Measurements from ENCODE around the gene GRPEL1.

GRPEL1 gene

GRCh38 chr4:7042503-7043283, 25.2 kb downstream of the GRPEL1 start (continued):
- no peak for TF ChIP-seq PRDM10 (tag by site-specific recombination; IDR thresholded peaks at IDR 0.05)
- no peak for TF ChIP-seq ZNF433 (tag by site-specific recombination; IDR thresholded peaks at IDR 0.05; ENCODE audit: low read depth)
- no peak for TF ChIP-seq HOXC10 (CRISPR knock-in tag; IDR thresholded peaks at IDR 0.05)
- TF ChIP-seq ZBTB11 (tag by site-specific recombination; conservative IDR thresholded peaks at IDR 0.05; ENCODE audit: low read depth): no peak
- TF ChIP-seq ZFP3 (tag by site-specific recombination; IDR thresholded peaks at IDR 0.05; ENCODE audit: low read depth): no peak
- no peak for TF ChIP-seq ZNF16 (tag by site-specific recombination; IDR thresholded peaks at IDR 0.05; ENCODE audit: low read depth)
- TF ChIP-seq PRDM2 (tag by site-specific recombination; IDR thresholded peaks at IDR 0.05; ENCODE audit: borderline replicate concordance): no peak
- TF ChIP-seq ZBTB17 (tag by site-specific recombination; IDR thresholded peaks at IDR 0.05): peak; percentile 61
- TF ChIP-seq RBAK (tag by site-specific recombination; IDR thresholded peaks at IDR 0.05): no peak
- TF ChIP-seq ZNF423 (tag by site-specific recombination; IDR thresholded peaks at IDR 0.05): no peak
- TF ChIP-seq KLF9 (tag by site-specific recombination; IDR thresholded peaks at IDR 0.05; ENCODE audit: low read depth): peak; percentile 64
- peak; percentile 26; the same call in 1 of the 2 replicates for TF ChIP-seq ZNF704 (tag by site-specific recombination; IDR thresholded peaks at IDR 0.05)
- no peak for TF ChIP-seq ZNF521 (tag by site-specific recombination; IDR thresholded peaks at IDR 0.05)
- no peak for TF ChIP-seq EGR2 (tag by site-specific recombination; IDR thresholded peaks at IDR 0.05; ENCODE audit: low read depth)
- no peak for TF ChIP-seq ZNF629 (tag by site-specific recombination; IDR thresholded peaks at IDR 0.05)
- no peak for TF ChIP-seq SCRT1 (tag by site-specific recombination; IDR thresholded peaks at IDR 0.05; ENCODE audit: borderline replicate concordance)
- no peak for TF ChIP-seq ZNF785 (tag by site-specific recombination; IDR thresholded peaks at IDR 0.05)
- no peak for TF ChIP-seq ZNF394 (tag by site-specific recombination; IDR thresholded peaks at IDR 0.05; ENCODE audit: borderline replicate concordance)
- no peak for TF ChIP-seq ZBTB49 (tag by site-specific recombination; IDR thresholded peaks at IDR 0.05; ENCODE audit: low read depth)
- peak; percentile 41; the same call in 1 of the 2 replicates for TF ChIP-seq SP3 (tag by site-specific recombination; IDR thresholded peaks at IDR 0.05)

Measured in HEK293 (cell line).